BJ (cell line): Measurements from ENCODE around the gene EFNA2. TPM values are rescaled to one million over a fixed set of nuclear protein-coding genes. Genes with fewer than 3 reads are reported as not detected.
A peak's percentile ranks its signal among the peaks of the same experiment; 100 is the strongest.

ENCODE experiments used
- CTCF ChIA-PET: fragments of 350-600 bp; formaldehyde crosslinking; extraction: SDS; loops from one replicate; lab custom pipeline; 2021; ENCODE audit warnings: antibody characterized with exemption, inconsistent platforms; lab: Yijun Ruan, JAX
- POLR2A ChIA-PET: fragments of 300-600 bp; sonication (Branson Sonifier 250); formaldehyde crosslinking; extraction: SDS; loops from one replicate; lab custom pipeline; 2021; ENCODE audit warnings: antibody characterized with exemption; lab: Charles Lee
- DNase-seq: peaks from one replicate; pipeline ENCODE4 v3.0.0-alpha.2; 2011; ENCODE audit warnings: low read depth
- H3K27me3 ChIP-seq: 2 replicates; pipeline ENCODE4 v1.6.0; 2011; ENCODE audit warnings: low read length; ENCODE audit not compliant: control insufficient read depth, insufficient read depth
- H3K36me3 ChIP-seq: 2 replicates; pipeline ENCODE4 v1.5.1; 2011; ENCODE audit warnings: low read length; ENCODE audit not compliant: control insufficient read depth, insufficient read depth
- H3K4me3 ChIP-seq: 2 replicates; pipeline ENCODE4 v1.5.1; 2011; ENCODE audit warnings: low read depth, mild to moderate bottlenecking, control low read depth, low read length
- polyA plus RNA-seq: library from polyadenylated mRNA; depleted of rRNA; stranded (reverse); fragments of >200 nt; gene quantifications from 2 replicates; pipeline ENCODE4 v1.2.3, GENCODE V29; 2011
- TF ChIP-seq, protein P1 (sequence below): IDR thresholded peaks from 2 replicates; pipeline ENCODE4 v1.5.1; 2011; ENCODE audit warnings: low read depth, mild to moderate bottlenecking, control low read depth, inconsistent platforms, low read length, moderate library complexity; ENCODE audit not compliant: insufficient read depth

EFNA2 gene
- polyA plus RNA-seq, 1 experiment: not detected

DNA sequence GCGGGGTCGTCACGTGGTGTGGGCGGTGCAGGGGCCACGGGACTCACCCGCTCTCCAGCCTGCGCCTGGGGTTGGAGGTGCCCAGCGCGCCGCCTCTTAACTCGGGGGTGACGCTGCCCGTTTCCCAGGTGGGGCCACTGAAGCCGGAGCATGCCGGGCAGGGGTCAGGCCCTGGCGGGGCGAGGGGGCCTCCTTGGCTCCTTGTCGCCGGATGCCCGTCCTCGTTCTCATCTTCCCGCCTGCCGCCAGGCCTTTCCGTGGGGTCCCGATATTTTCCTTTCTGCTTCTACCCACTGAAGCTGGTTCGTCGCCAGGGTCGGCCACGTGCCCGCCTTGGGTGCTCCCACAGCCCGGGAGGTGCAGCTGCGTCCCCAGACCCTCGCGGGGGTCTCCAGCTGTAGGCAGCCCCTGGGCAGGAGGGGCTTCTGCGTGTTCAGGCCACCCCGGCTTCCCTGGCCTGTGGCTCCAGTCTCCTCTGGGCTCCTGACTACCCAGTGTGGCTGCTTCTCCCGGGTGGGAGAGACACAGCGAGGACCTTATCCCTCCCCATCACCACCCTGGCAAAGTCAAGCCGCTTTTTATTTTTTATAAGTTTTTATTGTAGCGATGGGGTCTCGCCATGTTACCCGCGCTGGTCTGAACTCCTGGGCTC is 9.6 kb upstream of the EFNA2 start:
- DNase-seq: no peak
- Histone ChIP-seq H3K4me3 (peak overlapping the region; percentile 75), H3K36me3 (peaks cover 39% of the 10 kb centered on the region), H3K27me3 (no peaks in the 10 kb centered on the region)
- TF ChIP-seq, protein P1, sequence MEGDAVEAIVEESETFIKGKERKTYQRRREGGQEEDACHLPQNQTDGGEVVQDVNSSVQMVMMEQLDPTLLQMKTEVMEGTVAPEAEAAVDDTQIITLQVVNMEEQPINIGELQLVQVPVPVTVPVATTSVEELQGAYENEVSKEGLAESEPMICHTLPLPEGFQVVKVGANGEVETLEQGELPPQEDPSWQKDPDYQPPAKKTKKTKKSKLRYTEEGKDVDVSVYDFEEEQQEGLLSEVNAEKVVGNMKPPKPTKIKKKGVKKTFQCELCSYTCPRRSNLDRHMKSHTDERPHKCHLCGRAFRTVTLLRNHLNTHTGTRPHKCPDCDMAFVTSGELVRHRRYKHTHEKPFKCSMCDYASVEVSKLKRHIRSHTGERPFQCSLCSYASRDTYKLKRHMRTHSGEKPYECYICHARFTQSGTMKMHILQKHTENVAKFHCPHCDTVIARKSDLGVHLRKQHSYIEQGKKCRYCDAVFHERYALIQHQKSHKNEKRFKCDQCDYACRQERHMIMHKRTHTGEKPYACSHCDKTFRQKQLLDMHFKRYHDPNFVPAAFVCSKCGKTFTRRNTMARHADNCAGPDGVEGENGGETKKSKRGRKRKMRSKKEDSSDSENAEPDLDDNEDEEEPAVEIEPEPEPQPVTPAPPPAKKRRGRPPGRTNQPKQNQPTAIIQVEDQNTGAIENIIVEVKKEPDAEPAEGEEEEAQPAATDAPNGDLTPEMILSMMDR: no peak
- ChIA-PET CTCF (interaction anchor here (1.5 to 6.2 kb wide), 2 partner anchors 10 to 32 kb away, joined by 7 to 46 read pairs; no protein-coding TSS in a partner anchor), POLR2A (no interaction called here)

DNA sequence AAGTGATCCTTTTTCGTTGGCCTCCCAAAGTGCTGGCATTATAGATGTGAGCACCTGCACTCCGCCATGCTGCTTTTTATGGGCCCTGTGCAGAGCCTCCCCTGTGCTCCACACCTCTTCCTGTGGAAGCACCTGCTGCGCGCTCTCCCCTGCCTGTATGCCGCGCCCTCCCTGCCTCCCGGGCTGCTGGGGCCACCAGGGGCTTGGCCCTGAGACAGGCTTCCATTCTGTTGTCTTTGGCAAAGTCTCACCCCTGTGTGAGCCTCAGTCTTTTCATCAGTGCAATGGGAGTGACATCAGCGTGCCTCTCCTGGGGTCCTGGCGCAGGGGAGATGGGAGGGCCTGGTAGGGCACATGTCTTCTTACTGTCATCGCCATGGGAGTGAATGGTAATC is 9.0 kb upstream of the EFNA2 start:
- ChIA-PET POLR2A (interaction anchor here (0.7 kb wide), 1 partner anchor 24 kb away, joined by 3 read pairs; no protein-coding TSS in a partner anchor), CTCF (interaction anchor here (6.2 kb wide), 1 partner anchor 33 kb away, joined by 46 read pairs; no protein-coding TSS in a partner anchor)
- H3K36me3 ChIP-seq: peaks cover 35% of the 10 kb centered on the region
- no peak for DNase-seq
- TF ChIP-seq, protein P1: no peak
- no peak overlapping the region; the same call in 1 of the 2 replicates for H3K4me3 ChIP-seq
- H3K27me3 ChIP-seq: no peaks in the 10 kb centered on the region

DNA sequence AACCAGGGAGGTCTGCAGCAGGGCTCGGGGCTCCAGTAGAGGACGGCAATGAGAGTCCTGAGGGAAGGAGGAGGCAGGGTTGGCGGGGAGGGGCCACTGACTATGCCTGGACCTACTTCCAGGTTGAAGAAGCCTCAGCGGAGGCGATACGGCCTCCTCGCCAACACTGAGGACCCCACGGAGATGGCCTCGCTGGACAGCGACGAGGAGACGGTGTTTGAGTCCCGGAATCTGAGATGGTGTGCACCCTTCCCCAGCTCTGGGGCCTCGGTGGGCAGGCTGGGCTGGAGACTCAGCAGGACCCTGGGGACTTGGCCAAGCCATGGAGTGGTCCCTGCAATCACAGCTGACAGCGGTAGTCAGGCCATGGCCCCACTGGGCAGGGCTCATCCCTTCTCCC is 8.6 kb upstream of the EFNA2 start:
- DNase-seq: no peak
- H3K27me3 ChIP-seq: no peaks in the 10 kb centered on the region
- TF ChIP-seq, protein P1: no peak
- ChIA-PET CTCF (interaction anchor here (1.0 to 3.3 kb wide), 2 partner anchors 9 to 33 kb away, joined by 6 to 12 read pairs; no protein-coding TSS in a partner anchor), POLR2A (interaction anchor here (0.7 kb wide), 1 partner anchor 24 kb away, joined by 3 read pairs; no protein-coding TSS in a partner anchor)
- no peak overlapping the region for H3K4me3 ChIP-seq
- H3K36me3 ChIP-seq: peaks cover 31% of the 10 kb centered on the region

DNA sequence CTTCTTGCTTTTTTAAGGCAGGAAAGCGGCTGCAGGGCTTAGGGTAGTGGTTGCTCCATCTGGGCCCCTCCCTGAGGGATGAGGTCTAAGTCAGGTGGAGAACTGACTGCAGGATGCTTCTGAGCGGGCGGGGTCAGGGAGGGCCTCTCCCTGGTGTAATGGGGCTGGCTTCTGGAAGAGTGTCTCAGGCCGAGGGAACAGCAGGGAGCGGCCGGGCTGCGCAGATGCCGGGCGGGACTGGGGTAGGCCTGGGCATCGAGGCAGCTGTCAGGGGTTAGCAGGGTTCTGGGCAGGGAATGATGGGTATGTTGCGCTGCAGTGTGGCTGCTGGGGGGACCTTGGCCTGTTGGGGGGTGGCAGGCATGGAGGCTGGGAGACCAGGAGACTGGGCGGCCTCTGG is 7.6 kb upstream of the EFNA2 start:
- Histone ChIP-seq H3K27me3 (no peaks in the 10 kb centered on the region), H3K36me3 (peaks cover 23% of the 10 kb centered on the region), H3K4me3 (no peak overlapping the region)
- ChIA-PET POLR2A (no interaction called here), CTCF (interaction anchor here (0.7 to 3.3 kb wide), 3 partner anchors 10 to 34 kb away, joined by 4 to 12 read pairs (median 6); no protein-coding TSS in a partner anchor)
- TF ChIP-seq, protein P1: no peak
- DNase-seq: no peak

DNA sequence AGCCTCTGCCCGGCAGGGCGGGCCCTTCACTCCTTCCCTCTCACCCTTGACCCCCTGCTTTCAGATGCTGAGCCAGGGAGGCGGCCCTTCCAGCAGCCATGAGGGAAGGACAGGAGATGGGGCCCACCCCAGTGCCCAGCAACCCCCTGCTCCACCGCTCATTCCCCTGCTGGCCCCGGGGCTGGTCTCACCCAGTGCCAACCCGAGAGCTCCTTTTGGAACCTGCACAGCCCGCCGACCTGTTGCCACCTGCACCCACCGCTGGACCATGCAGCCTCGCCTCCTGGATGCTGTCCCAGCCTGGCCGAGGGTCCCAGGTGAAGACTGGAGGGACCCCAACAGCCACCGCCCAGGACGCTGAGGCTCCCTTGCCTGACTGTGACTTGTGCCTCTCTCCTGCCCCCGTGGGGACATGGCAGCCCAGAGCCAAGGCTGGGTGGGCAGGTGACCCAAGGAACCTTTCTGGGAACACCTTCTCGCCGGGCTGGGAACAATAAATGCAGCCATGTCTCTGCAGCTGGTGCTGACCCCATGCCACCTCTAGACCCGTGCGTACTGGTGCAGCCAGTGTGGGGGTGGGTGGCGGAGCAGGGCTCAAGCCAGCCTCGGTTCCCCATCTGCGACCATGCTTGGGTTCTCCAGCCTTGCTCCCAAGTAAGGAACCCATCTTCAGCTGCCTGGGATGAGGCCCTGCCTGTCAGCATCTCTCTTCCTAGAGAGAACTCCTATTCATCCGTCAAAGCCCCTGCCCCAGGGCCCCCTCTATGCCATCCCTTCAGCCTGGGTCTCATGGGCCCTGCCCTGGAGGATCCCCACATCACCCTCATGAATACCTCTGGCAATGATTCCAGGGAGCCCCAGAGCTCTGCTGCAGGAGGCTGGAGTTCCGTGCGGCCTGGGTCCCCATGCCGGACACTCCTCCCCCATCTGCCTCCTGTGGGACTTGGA is 6.7 kb upstream of the EFNA2 start:
- ChIA-PET CTCF (interaction anchor here (0.6 to 3.3 kb wide), 24 partner anchors 10 to 212 kb away, joined by 3 to 12 read pairs (median 4); partner anchors contain the start of genes ATP5F1D, CIRBP and REEP6), POLR2A (interaction anchor here (0.6 to 0.9 kb wide), 2 partner anchors 10 to 40 kb away, joined by 3 to 5 read pairs; partner anchors contain the start of gene CIRBP)
- no peak for DNase-seq
- Histone ChIP-seq H3K27me3 (no peaks in the 10 kb centered on the region), H3K36me3 (peaks cover 16% of the 10 kb centered on the region), H3K4me3 (no peak overlapping the region)
- TF ChIP-seq, protein P1: no peak
